Measurements from ENCODE around the gene PIM3.
"Not testable (repeated sequence)": the region's sequence is repeated elsewhere in the genome, so short reads cannot be mapped to it uniquely, and the experiment has no call there.

The PIM3 gene

GRCh38 chr22:49972163-49973017, 11.8 kb downstream of the PIM3 start:
- Mint-ChIP-seq H3K27me3 (no peaks in the 10 kb centered on the region), H3K9me3 (ENCODE audit: low read depth) (no peaks in the 10 kb centered on the region), H3K4me3 (no peak overlapping the region), H3K27ac (no peak overlapping the region), H3K36me3 (peaks cover 5% of the 10 kb centered on the region), H3K4me1 (ENCODE audit: low read depth) (peaks cover 31% of the 10 kb centered on the region)

DNA sequence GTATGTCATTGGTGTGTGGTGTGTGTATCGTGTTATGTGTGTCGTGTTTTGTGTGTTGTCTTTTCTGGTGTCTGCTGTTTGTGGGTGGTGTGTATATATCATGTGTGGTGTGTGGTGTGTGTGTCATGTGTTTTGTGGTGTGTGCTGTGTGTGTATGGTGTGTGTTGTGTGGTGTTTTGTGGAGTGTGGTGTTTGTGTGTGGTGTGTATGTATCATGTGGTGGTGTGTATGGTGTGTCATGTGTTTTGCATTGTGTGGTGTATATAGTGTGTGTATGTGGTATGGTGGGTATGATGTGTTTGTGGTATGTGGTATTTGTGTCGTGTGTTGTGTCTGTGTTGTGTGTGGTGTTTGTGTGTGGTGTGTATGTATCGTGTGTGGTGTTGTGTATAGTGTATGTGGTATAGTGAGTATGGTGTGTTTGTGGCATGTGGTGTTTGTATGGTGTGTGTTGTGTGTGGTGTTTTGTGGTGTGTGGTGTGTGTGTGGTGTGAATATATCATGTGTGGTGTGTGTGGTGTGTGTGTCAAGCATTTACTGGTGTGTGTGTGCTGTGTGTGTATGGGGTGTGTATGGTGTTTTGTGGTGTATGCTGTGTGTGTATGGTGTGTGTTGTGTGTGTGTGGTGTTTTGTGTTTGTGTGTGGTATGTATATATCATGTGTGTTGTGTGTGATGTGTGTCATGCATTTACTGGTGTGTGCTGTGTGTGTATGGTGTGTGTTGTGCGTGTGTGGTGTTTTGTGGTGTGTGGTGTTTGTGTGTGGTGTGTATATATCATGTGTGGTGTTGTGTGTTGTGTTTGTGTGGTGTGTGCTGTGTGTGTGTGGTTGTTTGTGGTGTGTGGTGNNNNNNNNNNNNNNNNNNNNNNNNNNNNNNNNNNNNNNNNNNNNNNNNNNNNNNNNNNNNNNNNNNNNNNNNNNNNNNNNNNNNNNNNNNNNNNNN, 12.7 kb downstream of the PIM3 start:
- Mint-ChIP-seq H3K4me3 (no peak overlapping the region), H3K9me3 (ENCODE audit: low read depth) (no peaks in the 10 kb centered on the region), H3K36me3 (peaks cover 5% of the 10 kb centered on the region)

DNA sequence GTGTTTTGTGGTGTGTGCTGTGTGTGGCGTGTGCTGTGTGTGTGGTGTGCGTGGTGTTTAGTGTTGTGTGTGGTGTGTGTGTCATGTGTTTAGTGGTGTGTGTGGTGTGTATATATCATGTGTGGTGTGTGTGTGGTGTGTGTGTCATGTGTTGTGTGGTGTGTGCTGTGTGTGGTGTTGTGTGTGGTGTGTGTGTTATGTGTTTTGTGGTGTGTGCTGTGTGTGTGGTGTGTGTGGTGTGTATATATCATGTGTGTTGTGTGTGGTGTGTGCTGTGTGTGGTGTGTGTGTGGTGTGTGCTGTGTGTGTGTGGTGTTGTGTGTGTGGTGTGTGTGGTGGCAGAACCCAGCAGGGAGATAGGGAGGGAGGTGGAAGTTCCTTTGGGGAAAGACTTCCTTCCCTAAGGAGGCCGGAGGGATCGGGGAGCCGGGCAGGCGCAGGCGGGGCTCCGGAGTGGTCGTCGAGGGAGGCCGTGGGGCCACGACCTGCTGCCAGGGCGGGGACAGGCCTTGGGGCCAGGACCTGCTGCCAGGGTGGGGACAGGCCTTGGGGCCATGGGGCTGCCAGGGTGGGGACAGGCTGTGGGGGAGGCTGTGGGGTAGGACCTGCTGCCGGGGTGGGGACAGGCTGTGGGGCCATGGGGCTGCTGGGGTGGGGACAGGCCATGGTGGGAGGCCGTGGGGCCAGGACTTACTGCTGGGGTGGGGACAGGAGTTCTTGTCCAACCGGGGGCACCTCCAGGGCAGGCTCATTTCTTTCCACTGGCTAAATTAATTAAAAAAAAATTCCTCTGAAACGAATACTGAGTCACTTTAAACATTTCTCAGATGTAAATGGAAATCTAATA, 15.2 kb downstream of the PIM3 start:
- Mint-ChIP-seq H3K9me3 (ENCODE audit: low read depth) (peaks cover 9% of the 10 kb centered on the region), H3K27ac (peak overlapping the region; percentile 91), H3K4me3 (peak overlapping the region; percentile 57), H3K4me1 (ENCODE audit: low read depth) (peaks cover 38% of the 10 kb centered on the region), H3K36me3 (peaks cover 16% of the 10 kb centered on the region), H3K27me3 (no peaks in the 10 kb centered on the region)

More for the DNA sequence above, 12.7 kb downstream of the PIM3 start:
- H3K4me1 Mint-ChIP-seq (ENCODE audit: low read depth) = peaks cover 33% of the 10 kb centered on the region
- H3K27ac Mint-ChIP-seq = no peak overlapping the region
- H3K27me3 Mint-ChIP-seq = no peaks in the 10 kb centered on the region

- no peaks in the 10 kb centered on the region for H3K27me3 Mint-ChIP-seq
- H3K4me3 Mint-ChIP-seq = peak overlapping the region; percentile 41
- H3K9me3 Mint-ChIP-seq (ENCODE audit: low read depth) = peaks cover 9% of the 10 kb centered on the region
- peaks cover 16% of the 10 kb centered on the region for H3K36me3 Mint-ChIP-seq
- H3K4me1 Mint-ChIP-seq (ENCODE audit: low read depth) = peaks cover 37% of the 10 kb centered on the region
- peak overlapping the region; percentile 91 for H3K27ac Mint-ChIP-seq
Measured at GRCh38 chr22:49976439-49977175, 16.0 kb downstream of the PIM3 start.

DNA sequence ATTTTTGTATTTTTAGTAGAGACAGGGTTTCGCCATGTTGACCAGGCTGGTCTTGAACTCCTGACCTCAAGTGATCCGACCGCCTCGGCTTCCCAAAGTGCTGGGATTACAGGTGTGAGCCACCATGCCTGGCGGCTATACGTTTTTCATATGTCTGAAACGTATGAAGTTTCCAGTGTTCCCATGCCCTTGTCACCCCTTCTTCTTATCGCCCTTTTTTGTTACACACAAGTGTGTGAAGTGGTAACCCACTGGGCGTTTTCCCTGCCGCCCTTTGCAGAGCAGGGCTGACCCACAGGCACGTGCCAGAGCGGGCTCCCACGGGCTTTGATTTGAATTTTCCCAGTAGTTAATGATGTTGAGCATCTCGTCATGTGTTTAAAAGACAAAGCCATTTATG, 17.0 kb downstream of the PIM3 start:
- Mint-ChIP-seq H3K36me3 (peaks cover 16% of the 10 kb centered on the region), H3K4me1 (ENCODE audit: low read depth) (peaks cover 39% of the 10 kb centered on the region), H3K9me3 (ENCODE audit: low read depth) (peaks cover 9% of the 10 kb centered on the region), H3K27ac (no peak overlapping the region), H3K27me3 (no peaks in the 10 kb centered on the region), H3K4me3 (no peak overlapping the region)

DNA sequence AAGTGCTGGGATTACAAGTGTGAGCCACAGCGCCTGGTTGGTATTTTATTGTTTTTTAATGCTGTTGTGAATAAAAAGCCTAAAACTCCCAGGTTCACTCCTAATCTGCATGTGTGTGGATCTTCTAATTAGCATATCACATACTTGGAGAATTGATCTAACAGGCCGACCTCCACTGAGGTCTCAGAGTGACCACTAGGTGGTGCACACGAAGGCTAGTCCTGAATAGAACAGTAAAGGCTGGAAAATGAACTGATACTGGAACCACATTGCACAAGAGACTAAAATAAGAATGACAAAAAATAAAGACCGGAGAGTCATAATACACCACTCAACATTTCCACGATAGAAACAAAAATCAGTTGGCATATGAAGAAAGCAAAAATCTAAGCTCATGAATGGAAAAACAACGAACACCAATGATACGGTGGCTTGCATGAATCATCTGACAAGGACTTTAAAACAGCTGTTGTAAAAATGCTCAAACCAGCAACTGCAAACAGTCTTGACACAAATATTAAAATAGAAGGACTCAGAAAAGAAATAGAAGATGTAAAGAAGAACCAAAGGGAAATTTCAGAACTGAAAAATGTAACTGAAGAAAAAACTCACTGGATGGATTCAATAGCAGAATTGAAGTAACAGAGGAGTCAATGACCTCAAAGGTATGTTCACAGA, 19.2 kb downstream of the PIM3 start:
- Mint-ChIP-seq H3K36me3 (peaks cover 16% of the 10 kb centered on the region), H3K9me3 (ENCODE audit: low read depth) (peaks cover 9% of the 10 kb centered on the region), H3K4me1 (ENCODE audit: low read depth) (peaks cover 45% of the 10 kb centered on the region), H3K27ac (peak overlapping the region; percentile 83), H3K27me3 (no peaks in the 10 kb centered on the region), H3K4me3 (peak overlapping the region; percentile 46)

GRCh38 chr22:49981799-49982198, 21.2 kb downstream of the PIM3 start:
- Mint-ChIP-seq H3K9me3 (ENCODE audit: low read depth) (peaks cover 25% of the 10 kb centered on the region), H3K4me1 (ENCODE audit: low read depth) (peaks cover 32% of the 10 kb centered on the region), H3K36me3 (peaks cover 23% of the 10 kb centered on the region)
- not testable (repeated sequence) for H3K27me3 Mint-ChIP-seq, H3K27ac Mint-ChIP-seq, H3K4me3 Mint-ChIP-seq

GRCh38 chr22:49983148-49984042, 22.8 kb downstream of the PIM3 start:
- H3K4me3 Mint-ChIP-seq = no peak overlapping the region
- H3K27ac Mint-ChIP-seq = no peak overlapping the region
- peaks cover 24% of the 10 kb centered on the region for H3K4me1 Mint-ChIP-seq (ENCODE audit: low read depth)
- peaks cover 22% of the 10 kb centered on the region for H3K36me3 Mint-ChIP-seq
- H3K9me3 Mint-ChIP-seq (ENCODE audit: low read depth) = peaks cover 27% of the 10 kb centered on the region
- no peaks in the 10 kb centered on the region for H3K27me3 Mint-ChIP-seq

DNA sequence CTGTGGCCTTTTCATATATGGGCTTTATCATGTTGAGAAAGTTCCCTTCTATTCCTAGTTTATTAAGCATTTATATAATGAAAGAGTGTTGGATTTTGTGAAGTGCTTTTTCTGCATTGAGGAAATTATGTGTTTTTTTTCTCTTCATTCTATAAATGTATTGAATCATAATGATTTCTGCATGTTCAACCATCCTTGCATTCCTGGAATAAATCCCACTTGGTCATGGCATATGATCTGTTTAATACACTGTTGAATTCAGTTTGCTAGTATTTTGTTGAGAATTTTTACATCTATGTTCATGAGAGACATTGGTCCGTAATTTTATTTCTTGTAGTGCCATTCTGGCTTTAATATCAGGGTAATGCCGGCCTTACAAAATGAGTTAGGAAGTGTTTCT, 25.8 kb downstream of the PIM3 start:
- H3K27me3 Mint-ChIP-seq = no peaks in the 10 kb centered on the region
- H3K4me1 Mint-ChIP-seq (ENCODE audit: low read depth) = peaks cover 8% of the 10 kb centered on the region
- H3K27ac Mint-ChIP-seq = no peak overlapping the region
- no peak overlapping the region for H3K4me3 Mint-ChIP-seq
- peaks cover 24% of the 10 kb centered on the region for H3K9me3 Mint-ChIP-seq (ENCODE audit: low read depth)
- H3K36me3 Mint-ChIP-seq = peaks cover 17% of the 10 kb centered on the region

- H3K27ac Mint-ChIP-seq; H3K4me1 Mint-ChIP-seq (ENCODE audit: low read depth); H3K27me3 Mint-ChIP-seq; H3K4me3 Mint-ChIP-seq: not testable (repeated sequence)
- H3K9me3 Mint-ChIP-seq (ENCODE audit: low read depth) = peaks cover 30% of the 10 kb centered on the region
- H3K36me3 Mint-ChIP-seq = peaks cover 21% of the 10 kb centered on the region
Measured at GRCh38 chr22:49989826-49990225, 29.3 kb downstream of the PIM3 start.

- Mint-ChIP-seq H3K36me3 (peaks cover 16% of the 10 kb centered on the region), H3K27ac (peak overlapping the region; percentile 29), H3K27me3 (no peaks in the 10 kb centered on the region), H3K4me3 (no peak overlapping the region), H3K4me1 (ENCODE audit: low read depth) (peaks cover 10% of the 10 kb centered on the region), H3K9me3 (ENCODE audit: low read depth) (peaks cover 19% of the 10 kb centered on the region)
Measured at GRCh38 chr22:49991167-49991566, 30.6 kb downstream of the PIM3 start.

DNA sequence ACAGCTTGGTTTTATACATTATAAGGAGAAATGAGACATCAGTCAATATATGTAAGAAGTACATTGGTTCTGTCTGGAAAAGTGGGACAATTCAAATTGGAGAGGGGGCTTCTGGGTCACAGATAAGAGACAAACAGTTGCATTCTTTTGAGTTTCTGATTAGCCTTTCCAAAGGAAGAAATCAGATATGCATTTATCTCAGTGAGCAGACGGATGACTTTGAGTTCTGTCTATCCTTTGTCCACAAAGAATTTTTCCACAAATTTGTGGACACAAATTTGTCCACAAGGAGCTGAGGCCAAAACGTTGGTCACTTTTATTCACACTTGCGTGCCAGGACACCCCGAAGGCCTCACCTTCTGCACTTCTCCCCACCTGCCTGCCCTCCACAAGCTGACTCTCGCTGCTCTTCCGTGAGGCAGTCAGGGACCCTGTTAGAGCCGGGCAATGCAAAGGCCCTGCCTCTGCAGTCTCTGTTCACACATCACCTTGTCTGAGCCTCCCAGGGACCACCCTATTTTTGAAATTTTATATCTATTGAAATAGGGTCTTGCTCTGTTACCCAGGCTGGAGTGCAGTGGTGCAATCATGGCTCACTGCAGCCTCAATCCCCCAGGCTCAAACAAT, 31.4 kb downstream of the PIM3 start:
- H3K27ac Mint-ChIP-seq = no peak overlapping the region

More for the DNA sequence above, 31.4 kb downstream of the PIM3 start:
- Mint-ChIP-seq H3K36me3 (peaks cover 9% of the 10 kb centered on the region), H3K4me1 (ENCODE audit: low read depth) (peaks cover 10% of the 10 kb centered on the region), H3K4me3 (no peak overlapping the region), H3K27me3 (no peaks in the 10 kb centered on the region), H3K9me3 (ENCODE audit: low read depth) (peaks cover 12% of the 10 kb centered on the region)

Data from activated naive CD8-positive, alpha-beta T cell (primary cell).